ENCODE results near the gene ZNF165.

- TF ChIP-seq EZH2 (IDR thresholded peaks at IDR 0.05; ENCODE audit: low read depth, low read length, severe bottlenecking) (no peak), POLR2AphosphoS5 (IDR thresholded peaks at IDR 0.05; ENCODE audit: low read depth, low read length) (no peak), JUN (IDR thresholded peaks at IDR 0.05; ENCODE audit: low read depth, low read length) (no peak), RXRA (IDR thresholded peaks at IDR 0.05; ENCODE audit: insufficient read depth, low read depth, low read length) (no peak)
Observed at GRCh38 chr6:28124971-28125353, 44.6 kb downstream of the ZNF165 start.
